T-helper 2 cell (primary cell): ENCODE data around the gene FANCC.
A peak's percentile ranks its signal among the peaks of the same experiment; 100 is the strongest.

Experiments
- DNase-seq, 5 experiments: peaks; one replicate each; pipeline versions ENCODE4 v3.0.0 to v3.0.0-alpha.2; 2012 to 2022

Gene FANCC

DNA sequence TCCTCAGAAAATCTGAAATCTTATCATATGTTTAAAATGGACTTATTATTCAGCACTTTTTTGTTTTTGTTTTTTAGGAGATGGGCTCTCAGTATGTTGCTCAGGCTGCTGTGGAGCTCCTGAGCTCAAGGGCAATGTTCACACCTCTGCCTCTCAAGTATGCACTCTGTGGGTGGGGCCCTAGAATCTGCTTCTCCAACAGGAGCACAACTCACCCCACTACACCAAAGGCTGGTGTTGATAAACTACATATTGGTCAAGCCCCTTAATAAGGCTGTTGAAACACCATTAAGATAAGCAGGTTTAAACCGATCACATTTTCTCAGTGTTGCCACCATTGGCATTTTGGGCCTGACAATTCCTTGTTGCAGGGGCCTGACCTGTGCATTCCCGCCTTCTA, 131.6 kb downstream of the FANCC start:
- DNase-seq, result no peak

DNA sequence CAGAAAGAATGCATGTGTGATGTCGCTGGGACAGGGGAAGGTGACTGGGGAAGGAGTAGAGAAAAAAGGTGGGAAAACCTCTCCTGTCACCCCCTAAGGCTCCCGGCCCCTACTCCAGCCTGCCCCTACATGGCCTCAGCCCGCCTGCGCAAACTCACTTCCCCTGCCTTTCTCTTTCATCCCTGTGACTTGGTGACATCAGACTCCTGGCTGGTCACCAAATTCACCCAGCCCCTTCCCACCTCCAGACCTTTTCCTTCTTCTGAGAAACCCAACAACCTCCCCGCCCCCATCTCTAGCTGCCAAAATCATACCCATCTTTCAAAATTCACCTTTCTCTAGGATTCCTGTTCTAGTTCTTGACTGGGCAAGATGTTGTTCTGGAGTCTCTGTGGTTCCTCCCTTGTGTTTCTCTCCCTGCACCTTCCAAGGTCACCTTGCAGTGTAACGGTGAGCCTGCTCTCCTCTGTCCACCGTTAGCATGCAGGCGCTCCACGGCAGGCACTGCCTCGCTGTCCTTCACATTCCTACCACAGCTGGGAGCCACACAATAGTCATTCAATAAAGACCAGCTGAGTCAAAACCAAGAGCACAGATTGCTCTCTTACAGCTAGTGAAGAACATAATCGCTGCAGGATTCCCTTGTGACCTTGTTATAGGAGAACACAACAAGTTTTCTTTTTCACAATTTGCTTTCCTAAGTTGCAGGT, 134.5 kb downstream of the FANCC start:
- no peak for DNase-seq

DNA sequence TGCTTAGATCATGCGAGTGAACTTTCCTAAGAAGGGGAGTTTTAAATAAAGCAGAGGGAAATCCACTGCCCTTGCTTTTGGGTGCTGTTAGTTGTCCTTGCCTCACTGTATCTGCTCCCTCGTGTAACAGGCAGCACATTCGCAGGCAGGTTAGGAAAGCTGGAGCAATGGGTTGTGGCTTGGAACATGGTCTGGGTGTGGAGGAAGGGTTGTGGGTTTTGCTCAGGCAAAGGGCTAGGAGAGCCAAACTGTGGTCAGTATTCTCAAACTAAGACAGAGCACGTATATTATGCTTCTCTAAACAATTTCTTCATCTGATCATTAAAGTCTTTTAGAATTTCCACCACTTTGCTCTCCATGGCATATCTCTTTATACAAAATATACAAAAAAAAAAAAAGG, 135.7 kb downstream of the FANCC start:
- DNase-seq, result no peak

DNA sequence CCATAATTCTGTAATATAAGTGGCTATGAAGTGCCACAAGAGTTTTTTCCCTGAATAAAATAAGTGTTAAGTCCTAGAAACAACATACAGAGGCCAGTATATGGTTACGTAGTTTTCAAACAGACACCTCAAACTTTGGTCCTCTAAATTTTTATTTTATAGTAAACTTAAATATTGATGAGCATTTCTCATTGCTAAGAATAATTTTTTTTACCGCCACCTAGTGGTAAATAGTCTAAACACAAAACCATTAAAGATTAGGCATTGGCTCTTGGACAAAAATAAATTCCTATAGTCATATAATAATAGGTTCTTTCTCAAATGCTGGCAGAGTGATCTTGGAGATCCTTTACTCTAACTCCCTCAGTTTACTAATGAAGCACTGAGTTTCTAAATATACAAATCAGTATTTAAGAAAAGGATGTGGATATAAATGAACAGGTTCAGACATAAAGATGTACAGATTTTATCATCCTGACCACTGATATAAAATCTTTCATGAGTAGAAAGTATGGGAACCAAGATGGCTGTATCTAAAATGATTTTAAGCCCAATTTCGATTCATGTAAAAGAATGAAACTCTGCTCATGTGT, 136.2 kb downstream of the FANCC start:
- DNase-seq, result peak in 1 of 5 experiments; percentile 15

DNA sequence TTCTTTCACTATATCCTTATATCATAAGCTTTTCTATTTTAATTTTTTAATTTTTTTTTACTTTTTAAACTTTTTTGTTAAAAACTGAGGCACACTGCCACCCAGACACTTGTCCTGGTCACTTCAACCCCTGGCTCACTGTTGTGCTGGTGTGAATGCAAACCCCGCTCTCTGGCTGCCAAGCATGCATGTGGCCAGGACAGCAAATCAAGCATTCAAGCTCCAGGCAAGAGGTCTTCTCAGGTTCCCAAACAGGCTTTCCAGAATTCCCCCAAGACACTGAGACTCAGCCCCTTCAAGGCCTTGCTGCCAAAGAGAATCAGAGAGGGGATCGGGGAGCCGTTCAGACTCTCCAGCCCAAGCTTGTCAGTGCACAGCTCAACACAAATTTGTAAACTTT, 139.9 kb downstream of the FANCC start:
- DNase-seq, result no peak

DNA sequence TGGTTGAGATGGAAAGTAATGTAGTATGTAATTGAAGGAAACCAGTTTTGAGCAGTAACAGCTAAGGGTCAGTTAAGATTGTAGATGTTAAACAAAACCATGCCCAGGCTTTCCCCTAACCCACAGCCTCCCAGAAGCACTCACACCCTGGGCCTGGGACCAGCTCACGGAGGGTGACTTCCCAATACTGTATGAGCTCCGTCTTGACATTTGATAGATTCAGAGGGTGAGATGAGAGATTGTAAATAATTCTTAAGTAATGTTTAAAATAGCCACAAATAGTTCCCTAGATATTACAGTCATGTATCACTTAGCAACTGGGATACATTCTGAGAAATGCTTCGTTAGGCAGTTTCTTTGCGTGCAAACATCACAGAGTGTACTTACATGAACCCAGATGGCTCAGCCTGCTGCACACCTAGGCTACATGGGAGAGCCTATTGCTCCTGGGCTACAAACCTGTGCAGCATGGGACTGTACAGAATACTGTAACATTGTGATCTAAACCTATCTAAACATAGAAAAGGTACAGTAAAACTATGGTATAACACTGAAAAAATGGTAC, 140.7 kb downstream of the FANCC start:
- DNase-seq, result no peak

DNA sequence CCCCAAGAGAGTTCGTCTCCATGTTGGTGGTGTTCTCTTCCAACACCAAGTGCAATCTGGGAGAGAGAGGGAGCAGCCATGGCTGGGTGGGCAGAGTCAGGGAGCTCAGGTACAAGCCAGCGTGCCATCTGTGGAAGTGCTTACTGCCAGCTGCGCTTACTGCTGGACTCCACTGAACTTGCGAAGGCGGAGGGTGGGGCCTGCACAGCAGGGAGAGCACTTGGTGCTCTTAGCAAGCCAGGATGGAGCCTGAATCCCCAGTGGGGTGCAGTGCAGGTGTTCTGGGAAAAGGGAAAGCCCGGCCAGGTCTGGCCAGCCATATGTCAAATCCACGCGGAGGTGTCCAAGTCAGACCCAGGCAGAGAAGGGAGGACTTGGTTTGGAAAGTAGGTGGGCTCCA, 142.0 kb downstream of the FANCC start:
- no peak for DNase-seq

DNA sequence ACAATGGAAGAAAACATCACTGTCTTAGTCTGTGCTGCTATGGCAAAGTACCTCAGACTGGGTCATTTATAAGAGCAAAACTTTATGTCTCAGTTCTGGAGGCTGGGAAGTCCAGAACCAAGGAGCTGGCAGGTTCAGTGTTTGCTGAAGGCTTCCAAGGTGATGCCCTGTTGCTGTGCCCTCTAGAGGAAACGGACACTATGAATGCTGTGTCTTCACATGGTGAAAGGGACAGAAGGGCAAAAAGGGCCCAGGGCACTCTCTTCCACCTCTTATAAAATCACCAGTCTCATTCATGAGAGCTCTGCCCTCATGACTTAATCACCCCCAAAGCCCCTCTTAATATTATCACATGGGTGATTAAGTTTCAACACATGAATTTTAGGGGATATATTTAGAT, 143.5 kb downstream of the FANCC start:
- DNase-seq, result no peak

DNA sequence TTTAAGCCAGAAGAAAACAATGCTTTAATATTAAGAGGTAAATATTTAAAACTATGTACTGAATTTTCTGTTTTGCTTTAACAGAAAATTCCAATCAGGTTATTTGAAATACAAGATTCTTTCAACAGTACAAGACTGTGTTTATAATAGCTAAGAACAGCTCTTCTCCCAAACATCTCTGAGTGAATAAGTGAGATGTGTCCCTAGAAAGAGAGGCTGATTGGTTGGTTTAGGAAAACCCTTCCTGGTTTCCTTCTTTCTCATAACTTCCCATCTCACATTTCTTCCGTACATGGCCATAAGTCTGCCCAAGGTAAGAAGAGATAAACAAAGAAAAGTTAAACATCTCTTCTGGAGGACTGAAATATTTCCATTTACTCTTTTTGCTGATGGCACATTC, 145.9 kb downstream of the FANCC start:
- DNase-seq, result no peak

DNA sequence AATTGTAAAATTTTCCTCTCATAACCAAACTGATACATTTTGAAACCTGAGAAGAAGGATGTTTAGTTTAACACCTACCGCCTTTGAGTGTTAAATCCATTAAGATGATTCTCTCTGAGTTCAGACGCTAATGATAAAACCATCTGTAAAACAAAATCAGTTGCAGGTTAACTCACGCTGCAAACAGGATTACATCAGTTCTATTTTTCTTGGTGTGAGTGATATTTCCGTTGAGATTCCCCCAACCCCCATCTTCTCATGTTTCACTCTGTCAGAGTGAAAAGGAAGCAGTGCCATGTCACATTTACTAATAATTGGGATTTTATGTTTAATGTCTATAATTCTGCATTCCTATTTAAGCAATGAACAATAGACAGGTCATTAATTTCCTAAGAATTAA, 146.5 kb downstream of the FANCC start:
- peak in 1 of 5 experiments; percentile 90 for DNase-seq

DNA sequence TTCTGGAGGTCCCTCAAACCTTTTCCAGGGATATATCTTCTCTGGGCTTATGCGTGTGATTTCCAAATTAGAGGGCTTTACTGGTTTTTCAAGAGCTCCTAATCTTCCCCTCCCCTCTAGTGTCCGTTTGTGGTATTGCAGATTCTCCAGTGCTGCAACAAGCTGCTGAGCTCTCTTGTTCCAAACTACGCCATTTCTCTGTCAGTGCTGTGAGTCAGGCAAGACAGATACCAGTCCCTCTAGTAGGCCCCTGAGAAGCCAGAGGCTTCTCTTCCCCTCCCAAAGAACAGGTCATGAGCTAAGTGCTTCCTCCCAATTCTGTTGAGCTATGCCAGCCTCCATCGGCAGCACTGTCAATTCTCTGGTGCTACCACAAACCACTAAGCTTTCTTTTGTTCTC, 149.5 kb downstream of the FANCC start:
- peak in 4 of 5 experiments; percentile 2 to 86 (median 32) for DNase-seq

DNA sequence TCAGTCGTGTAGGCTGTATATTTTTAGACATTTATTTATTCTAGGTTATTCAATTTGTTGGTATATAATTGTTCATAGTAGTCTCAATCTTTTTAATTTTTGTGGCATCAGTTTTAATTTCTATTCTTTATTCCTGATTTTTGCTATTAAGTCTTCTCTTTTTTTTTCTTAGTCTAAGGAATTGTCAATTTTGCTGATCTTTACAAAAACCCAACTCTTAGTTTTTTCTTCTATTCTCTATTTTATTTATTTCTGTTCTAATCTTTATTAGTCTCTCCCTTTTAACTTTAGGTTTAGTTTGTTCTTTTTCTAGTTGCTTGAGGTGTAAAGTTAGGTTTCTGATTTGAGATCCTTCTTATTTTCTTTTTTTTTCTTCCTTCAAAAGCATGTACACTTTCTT, 152.5 kb downstream of the FANCC start:
- DNase-seq, result no peak

DNA sequence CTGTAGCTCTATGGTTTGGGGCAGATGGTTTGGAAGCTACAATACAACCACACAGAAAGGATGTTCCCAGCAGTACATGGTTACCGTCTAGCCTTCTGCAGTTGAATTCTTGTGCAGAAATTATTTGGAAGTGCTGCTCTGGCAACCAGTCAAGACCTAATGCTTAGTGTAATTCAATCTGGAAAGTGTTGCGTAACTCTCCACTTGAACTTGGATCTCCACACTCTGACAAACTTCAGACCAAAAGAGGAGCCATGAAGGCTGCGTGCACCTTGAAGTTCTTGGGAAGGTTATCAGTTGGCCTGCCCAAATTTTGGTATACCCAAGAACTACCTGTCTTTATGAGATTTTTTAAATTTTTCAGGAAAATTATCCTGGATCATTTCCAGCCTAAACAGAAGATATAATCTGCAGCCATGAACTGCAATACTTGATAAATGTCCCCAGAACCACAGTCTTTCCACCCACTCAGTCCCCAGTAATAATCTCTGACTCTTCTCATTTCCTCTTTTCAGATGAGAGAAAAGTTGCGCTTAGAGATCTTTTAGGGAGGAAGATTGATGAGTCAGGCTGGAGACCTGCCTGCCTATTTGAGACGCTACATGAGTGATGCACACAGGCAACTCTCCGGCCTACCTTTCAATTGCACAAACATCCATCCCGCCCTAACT, 159.9 kb downstream of the FANCC start:
- no peak for DNase-seq

DNA sequence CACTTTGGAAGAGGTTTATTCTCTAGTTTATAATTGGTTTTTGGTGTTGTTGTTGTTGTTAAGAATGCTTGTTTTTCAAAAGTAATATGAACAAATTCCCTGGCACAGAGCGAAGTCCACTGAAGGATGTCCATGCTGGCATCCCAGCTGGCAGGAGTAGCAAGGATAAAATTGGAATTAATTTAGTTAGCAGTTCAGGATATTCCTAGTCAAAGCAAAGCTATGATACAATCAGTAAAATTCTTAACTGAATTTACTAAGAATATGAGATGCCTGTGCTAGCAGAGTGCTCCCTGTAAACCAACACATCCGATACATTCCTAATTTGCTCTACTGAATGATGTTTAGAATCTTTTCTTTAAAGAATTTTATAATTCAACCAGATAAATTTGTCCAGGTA, 161.4 kb downstream of the FANCC start:
- DNase-seq, result no peak

DNA sequence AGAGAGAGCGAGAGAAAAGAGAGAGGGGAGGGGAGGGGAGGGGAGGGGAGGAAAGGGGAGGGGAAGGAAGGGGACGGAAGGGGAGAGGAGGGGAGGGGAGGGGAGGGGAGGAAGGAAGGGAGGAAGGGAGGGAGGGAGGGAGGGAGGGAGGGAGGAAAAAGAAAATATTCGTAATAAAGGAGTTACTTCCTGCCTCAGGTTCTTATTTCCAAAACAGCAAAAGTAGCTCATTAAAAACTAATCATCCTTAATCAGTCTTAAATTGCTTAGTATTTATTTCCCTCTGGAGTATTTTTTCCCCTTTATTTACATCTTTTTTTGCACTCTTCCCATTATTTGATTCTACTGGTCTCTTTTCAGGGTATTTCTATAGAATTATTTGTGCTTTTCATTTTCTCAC, 162.3 kb downstream of the FANCC start:
- no peak for DNase-seq

DNA sequence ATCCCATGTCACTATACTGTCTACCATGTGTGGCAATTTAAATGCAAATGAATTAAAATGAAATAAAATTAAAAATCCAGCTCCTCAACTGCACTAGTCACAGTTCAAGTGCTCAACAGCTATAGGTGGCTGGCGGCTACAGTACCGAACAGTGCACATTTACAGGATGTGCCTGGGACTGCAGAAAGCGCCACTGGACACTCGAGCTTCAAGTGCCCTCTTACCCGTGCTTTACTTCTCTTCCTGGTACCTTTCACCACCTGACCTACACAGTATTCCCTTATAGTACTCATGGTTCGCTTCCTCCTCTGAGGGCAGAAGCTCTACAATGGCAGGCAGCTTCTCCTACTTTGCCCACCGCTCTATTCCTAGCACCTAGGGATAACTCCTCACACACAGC, 166.6 kb downstream of the FANCC start:
- DNase-seq, result no peak

DNA sequence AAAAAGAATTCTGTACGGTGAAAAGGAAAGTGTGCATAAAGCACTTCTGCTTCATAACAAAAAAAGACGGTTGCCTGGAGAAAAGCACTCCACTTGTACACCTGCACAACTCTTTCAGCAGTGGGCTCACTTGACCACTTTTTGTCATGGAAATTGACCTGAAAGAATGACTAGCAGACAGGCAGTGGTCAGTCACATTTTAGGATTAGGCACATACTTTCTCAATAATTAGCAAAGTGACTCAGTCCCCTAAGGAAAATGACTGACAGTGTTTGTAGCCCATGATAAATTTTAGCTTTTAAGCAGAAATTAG, 169.3 kb downstream of the FANCC start:
- DNase-seq, result no peak

DNA sequence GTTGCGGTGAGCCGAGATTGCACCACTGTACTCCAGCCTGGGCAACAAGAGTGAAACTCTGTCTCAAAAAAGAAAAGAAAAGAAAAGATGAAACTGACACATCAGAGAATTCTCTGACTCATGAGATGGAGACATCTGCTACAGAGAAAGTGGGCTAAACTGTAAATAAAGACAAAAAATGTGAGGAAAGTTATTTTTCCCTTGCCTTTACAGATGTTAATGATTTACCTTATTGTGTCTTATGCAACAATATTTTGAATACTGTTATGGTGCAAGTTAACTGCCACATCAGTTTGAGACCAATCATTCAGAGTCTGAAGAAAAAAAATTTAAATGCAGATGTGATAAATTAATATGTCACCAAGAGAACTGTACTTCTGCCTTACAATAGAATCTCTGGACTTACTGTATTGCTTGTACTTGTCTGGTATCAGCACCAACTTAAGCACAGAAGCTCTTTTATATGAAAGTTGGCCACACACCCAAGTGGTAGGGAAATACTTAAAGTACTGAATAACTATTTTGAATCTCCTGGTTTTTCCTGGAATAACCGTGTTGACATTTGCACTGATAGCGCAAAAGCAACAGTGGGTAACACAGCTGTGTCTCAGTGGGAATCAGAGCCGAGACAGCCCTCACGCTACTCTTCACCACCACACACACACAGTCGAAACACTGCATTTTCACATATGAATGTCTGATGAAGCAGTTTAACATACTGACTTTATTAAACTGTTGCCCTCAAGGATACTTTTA, 169.9 kb downstream of the FANCC start:
- no peak for DNase-seq

DNA sequence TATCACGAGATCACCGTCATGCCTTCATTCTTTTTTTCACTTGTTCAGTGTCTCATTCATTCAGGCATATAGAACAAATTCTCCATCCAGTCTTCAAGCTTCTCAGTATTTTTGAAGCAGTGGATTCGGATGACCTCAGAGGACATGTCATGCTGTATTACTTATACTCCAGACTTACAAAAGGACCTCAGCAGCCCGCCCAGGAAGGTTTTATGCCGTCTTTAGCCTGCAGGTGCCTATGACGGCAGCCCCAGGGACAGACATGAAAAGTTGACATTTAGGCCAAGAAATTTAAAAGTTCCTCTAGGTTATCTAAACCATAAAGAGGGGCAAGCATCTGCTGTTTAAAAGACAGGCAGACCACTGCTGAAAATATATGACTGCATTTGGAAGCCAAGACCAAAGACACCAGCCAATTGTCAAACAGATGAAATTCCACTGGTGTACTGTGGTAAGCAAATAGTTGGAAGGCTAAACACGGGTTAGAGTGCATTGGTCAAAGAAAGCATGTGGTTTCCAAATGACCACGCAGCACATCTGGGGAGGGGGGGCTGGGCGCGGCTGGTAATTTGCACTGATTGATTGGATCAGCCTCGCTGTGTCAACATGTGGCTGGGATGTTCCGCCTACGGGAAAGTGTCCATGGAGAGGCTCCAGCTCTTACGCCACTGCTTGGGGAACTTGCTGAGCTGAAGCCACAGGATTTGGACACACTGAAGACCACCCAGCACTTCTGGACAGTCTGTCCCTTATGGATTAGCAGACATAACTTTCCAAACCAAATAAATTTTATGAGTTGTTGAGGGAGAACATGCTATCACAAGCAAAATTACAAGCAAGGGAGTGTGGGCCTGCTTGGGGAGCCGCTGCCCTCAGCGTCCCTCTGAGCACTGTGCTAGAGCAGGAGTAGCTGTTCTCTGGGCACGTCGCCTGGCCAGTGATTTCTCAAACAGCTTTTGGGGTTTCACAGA, 173.6 kb downstream of the FANCC start:
- DNase-seq, result no peak

DNA sequence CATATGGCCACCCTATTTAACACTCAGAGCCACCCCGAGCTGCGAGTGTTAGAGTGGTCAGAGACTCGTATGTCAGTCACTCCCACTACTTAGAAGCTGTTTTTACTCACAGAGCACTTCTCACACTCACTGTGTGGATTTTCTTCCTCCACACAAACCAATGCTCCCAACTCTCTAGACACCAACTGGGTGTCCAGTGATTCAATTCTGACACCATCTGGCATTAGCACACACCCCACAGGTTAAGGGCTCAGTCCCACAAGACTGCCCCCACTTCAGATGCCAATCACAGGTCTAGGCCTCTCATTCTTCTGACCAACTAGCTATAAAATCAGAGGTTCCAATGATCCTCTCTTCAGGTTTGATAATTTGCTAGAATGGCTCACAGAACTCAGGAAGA, 174.8 kb downstream of the FANCC start:
- DNase-seq, result no peak

DNA sequence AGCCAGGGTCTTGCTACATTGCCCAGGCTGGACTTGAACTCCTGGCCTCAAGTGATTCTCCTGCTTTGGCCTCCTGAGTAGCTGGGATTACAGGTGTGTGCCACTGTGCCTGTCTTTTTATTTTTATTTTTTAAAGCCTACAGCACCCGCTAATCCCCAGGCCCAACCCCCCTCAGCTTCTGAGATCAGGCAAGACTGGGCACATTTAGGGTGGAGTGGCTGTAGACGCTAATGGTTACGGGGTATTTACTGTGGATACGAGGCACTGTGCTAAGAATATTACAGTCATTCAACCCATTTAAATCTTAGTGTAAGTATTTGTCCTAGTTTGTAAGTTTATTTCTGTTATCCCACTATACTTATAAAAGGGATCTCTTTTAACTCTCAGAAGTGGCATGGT, 175.2 kb downstream of the FANCC start:
- DNase-seq, result no peak

DNA sequence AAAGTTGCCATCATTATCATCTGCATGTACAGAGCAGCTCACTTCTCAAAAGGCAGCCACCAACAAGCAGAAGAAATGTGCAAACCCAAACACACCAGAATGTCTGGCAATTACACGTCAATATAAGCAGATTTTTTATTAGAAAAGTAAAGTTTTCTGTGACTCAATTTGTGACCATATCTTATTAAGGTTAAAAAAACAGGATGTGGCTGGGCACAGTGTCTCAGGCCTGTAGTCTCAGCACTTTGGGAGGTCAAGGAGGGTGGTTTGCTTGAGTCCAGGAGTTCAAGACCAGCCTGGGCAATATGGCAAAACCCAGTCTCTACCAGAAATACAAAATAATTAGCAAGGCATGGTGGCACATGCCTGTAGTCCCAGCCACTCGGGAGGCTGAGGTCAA, 176.7 kb downstream of the FANCC start:
- DNase-seq, result peak in 1 of 5 experiments; percentile 7
